ENCODE measurements around the gene MESD.
A peak's percentile ranks its signal among the peaks of the same experiment; 100 is the strongest.
"Not testable (repeated sequence)": the region's sequence is repeated elsewhere in the genome, so short reads cannot be mapped to it uniquely, and the experiment has no call there.

MESD gene

GRCh38 chr15:80965454-80965853 is 24.2 kb downstream of the MESD start:
- not testable (repeated sequence) for DNase-seq (ENCODE audit: low read depth in 3 of 3)

GRCh38 chr15:80958818-80959495 is 30.7 kb downstream of the MESD start:
- DNase-seq (ENCODE audit: low read depth in 3 of 3), result no peak

- DNase-seq (ENCODE audit: low read depth in 3 of 3), result no peak
Measured at GRCh38 chr15:80957976-80958375, 31.6 kb downstream of the MESD start.

- DNase-seq (ENCODE audit: low read depth in 3 of 3), result no peak
Measured at GRCh38 chr15:80957556-80957955, 32.1 kb downstream of the MESD start.

GRCh38 chr15:80955571-80956452 is 33.8 kb downstream of the MESD start:
- peak; percentile 28 to 55 (median 46) for DNase-seq (ENCODE audit: low read depth in 3 of 3)

GRCh38 chr15:80953953-80954778 is 35.5 kb downstream of the MESD start:
- no peak for DNase-seq (ENCODE audit: low read depth in 3 of 3)

- DNase-seq (ENCODE audit: low read depth in 3 of 3), result no peak
Measured at GRCh38 chr15:80953001-80953952, 36.3 kb downstream of the MESD start.

- no peak for DNase-seq (ENCODE audit: low read depth in 3 of 3)
Measured at GRCh38 chr15:80951941-80952340, 37.7 kb downstream of the MESD start.

GRCh38 chr15:80950291-80951078 is 39.1 kb downstream of the MESD start:
- no peak for DNase-seq (ENCODE audit: low read depth in 3 of 3)

- DNase-seq (ENCODE audit: low read depth in 3 of 3), result no peak
Measured at GRCh38 chr15:80949756-80950155, 39.9 kb downstream of the MESD start.

- no peak for DNase-seq (ENCODE audit: low read depth in 3 of 3)
Measured at GRCh38 chr15:80948651-80949292, 40.8 kb downstream of the MESD start.

GRCh38 chr15:80946576-80946975 is 43.0 kb downstream of the MESD start:
- no peak for DNase-seq (ENCODE audit: low read depth in 3 of 3)

GRCh38 chr15:80945605-80946004 is 44.0 kb downstream of the MESD start:
- no peak for DNase-seq (ENCODE audit: low read depth in 3 of 3)

GRCh38 chr15:80944818-80945217 is 44.8 kb downstream of the MESD start:
- no peak for DNase-seq (ENCODE audit: low read depth in 3 of 3)

GRCh38 chr15:80942746-80943565 is 46.7 kb downstream of the MESD start:
- DNase-seq (ENCODE audit: low read depth in 3 of 3), result no peak

GRCh38 chr15:80942266-80942665 is 47.4 kb downstream of the MESD start:
- no peak for DNase-seq (ENCODE audit: low read depth in 3 of 3)

GRCh38 chr15:80940851-80941250 is 48.8 kb downstream of the MESD start:
- DNase-seq (ENCODE audit: low read depth in 3 of 3), result no peak

- DNase-seq (ENCODE audit: low read depth in 3 of 3), result no peak
Measured at GRCh38 chr15:80940331-80940730, 49.3 kb downstream of the MESD start.

GRCh38 chr15:80939216-80939615 is 50.4 kb downstream of the MESD start:
- no peak for DNase-seq (ENCODE audit: low read depth in 3 of 3)

Measured in stimulated activated CD4-positive, alpha-beta T cell treated with anti-CD3 and anti-CD28 coated beads, TNF-alpha, amount 100 ng/mL, for 24 hours (primary cell).